Right ventricle myocardium inferior (tissue), 1 donor: ENCODE results near the gene IFI44L. TPM values are rescaled to one million over a fixed set of nuclear protein-coding genes. Genes with fewer than 3 reads are reported as not detected.

Experiments
- ATAC-seq: fragments of 200-7000 bp; cut with Tn5 transposase; one replicate; pipeline ENCODE4 v1.9.1; 2020; ENCODE audit warnings: mild to moderate bottlenecking, moderate library complexity
- DNase-seq: peaks from one replicate; pipeline ENCODE4 v3.0.0; 2021; ENCODE audit errors: missing footprints
- intact Hi-C: fragments of 100-400 bp; cut with DNase I; formaldehyde crosslinking; loops from one replicate; pipeline ENCODE4 v1.11.0; 2022
- total RNA-seq: library from RNA; stranded (reverse); fragmentation: NEBNext Ultra II Directional; extraction: Animal tissue kit (Norgen Biotek cat#: 25700); gene quantifications from one replicate; pipeline ENCODE4 v1.2.1, GENCODE V29; 2021
- donor health status: DM: no; HTN: yes; CAD: no; lungs with severe emphysema.

The IFI44L gene
- total RNA-seq, 1 donor from 2014 or later, result 3.6 TPM

DNA sequence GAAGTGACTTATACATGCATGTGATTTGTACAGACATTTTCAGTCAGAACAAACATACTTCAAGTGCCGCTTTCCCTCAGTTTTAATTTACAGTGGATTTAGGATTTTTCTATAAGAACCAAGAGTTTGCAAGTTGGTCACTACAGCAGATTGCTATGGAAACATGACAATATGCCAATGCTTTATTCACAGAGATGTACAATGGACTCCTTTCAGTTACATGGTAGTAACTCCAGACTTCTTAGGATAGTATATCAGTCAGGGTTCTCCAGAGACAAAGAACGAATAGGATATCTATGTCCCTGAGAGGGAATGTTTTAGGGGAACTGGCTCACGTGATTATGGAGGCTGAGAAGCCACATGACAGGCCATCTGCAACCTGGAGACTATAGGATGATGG, 56.7 kb downstream of the IFI44L start:
- no peak for DNase-seq
- intact Hi-C loops, result loop anchor here (1.0 to 5.0 kb wide), 3 partner anchors 60 to 545 kb away; no protein-coding TSS in a partner anchor
- no peak for ATAC-seq

DNA sequence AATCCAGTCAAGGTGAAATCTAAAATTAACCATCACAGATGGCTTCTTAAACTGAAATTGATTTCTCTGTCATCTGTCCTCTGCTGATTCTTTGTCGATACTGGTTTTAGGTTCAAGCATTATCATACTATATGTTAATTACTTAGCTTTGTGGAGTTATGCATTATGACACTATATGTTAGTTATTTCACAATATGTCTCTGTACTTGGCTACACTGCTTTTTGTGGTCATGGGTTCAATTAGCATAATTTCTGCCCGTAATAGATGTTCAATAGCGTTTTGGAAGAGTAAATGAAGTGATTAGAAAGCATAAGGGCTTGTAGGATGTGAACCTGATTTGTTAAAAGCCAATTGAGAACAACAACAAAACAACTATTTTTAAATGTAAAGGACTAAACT, 57.5 kb downstream of the IFI44L start:
- no peak for DNase-seq
- no peak for ATAC-seq
- intact Hi-C loops, result loop anchor here (5.0 kb wide), 2 partner anchors 530 to 545 kb away; no protein-coding TSS in a partner anchor

DNA sequence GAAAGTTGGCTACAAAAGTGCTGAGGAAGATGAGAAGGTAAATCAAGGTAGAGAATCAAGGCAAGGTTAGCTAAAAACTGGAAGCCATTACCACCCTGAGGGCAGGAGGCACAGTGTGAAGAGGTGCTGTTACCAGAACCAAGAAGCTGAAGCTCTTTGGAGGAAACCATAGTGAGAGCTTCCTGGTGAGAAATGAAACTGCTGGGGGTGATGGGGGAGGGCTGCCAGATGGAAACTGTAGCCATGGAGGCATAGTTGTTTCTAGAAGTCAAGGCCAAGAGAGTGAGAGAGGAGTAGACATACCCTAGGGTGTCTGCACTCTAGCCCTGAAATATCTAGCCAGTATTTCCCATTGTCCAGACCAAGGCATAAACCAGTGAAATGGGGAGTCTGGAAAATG, 58.1 kb downstream of the IFI44L start:
- intact Hi-C loops, result loop anchor here (5.0 kb wide), 2 partner anchors 531 to 546 kb away; no protein-coding TSS in a partner anchor
- ATAC-seq (no peak), DNase-seq (no peak)

DNA sequence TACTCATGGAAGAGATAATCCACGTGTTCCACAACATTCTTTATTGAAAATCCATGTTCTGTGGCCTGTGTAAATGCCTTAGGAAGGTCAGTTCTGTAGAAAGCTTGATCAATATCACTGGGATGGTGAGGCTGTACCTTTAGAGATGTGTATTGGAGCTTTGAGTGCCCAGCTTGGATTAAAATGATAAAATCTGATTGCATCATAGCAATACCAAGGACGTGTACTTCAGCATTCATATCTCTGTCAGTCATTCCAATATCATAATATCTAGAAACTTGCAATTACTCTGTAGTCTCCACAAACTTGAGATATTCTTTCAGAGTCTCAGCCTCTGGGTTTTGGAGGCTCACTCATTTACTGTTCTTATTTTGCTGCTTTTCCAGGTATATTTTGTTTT, 61.0 kb downstream of the IFI44L start:
- DNase-seq (no peak), ATAC-seq (no peak)
- intact Hi-C loops, result no loop called here

DNA sequence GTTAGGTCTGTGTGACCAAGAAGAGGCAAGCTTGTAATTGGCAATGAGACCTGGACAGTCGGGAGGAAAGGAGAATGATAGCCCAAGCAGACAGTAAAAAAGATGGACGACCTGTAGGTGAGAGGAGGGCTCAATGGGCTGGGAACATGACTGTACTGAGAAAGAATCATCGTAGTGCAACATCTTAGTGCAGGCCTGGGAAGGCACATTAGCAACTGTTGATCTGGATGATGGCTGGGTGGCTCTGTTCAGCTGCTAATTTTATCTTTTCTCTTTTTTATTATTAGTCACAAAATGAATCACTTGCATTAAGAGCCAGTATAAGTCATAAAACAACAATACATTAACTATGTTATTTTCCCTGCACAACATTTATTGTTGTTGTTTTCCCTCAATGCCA, 62.2 kb downstream of the IFI44L start:
- ATAC-seq, result no peak
- intact Hi-C loops, result no loop called here

DNA sequence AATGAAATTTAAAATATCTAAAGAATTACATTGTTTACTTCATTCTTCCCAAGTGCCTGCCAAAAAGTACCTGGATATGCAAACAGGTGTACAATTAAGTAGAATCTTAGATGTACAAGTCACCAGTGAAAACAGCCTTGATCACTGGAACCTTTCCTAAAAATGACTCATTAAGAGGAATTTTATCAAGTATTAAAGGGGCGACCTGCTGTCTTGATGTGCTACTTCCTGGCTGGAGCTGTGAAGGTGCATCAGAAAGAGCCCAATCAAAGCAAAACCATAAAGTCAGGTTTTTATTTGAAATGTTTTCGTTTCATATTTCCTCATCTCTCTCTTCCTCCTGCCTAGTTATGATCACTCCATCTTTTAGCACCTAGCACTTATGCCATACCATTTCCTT, 62.8 kb downstream of the IFI44L start:
- no peak for ATAC-seq
- intact Hi-C loops, result no loop called here
- DNase-seq, result no peak

More for the DNA sequence above, 62.2 kb downstream of the IFI44L start:
- DNase-seq, result no peak

DNA sequence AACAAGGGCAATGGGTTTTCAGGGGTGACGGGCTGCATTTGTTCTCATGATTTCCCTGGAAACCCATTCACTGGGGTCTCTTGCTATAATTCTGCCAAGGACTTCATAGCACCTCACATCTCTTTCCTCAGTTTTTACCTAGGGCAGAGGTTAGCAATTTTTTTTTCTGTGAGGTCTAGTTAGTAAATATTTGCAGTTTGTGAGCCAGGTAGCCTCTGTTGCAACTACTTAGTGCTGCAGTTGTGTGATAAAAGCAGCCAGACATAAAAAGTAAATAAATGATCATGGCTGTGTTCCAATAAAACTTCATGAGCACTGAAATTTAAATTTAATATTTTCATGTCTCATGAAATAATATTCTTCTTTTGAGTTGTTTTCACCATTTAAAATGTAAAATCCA, 67.1 kb downstream of the IFI44L start:
- DNase-seq (no peak), ATAC-seq (no peak)
- intact Hi-C loops, result no loop called here

DNA sequence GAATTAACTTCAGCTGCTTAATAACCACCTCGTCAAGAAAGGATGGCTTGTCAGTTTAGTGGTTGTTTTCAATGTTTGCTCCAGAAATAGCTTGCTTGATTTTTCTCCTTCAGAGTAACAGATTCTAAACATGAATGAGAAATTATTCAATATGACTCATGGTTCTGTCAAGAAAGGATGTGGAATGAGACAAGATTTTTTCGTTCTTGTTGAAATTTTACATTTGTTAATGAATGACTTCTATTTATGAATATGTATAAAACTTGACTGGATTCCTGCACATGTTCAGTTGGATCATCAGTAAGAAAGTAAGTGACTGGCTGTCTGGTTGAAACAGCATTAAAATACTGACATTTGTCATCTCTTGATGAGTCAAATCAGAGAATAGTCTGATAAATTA, 67.7 kb downstream of the IFI44L start:
- no peak for ATAC-seq
- intact Hi-C loops, result no loop called here
- DNase-seq, result no peak

DNA sequence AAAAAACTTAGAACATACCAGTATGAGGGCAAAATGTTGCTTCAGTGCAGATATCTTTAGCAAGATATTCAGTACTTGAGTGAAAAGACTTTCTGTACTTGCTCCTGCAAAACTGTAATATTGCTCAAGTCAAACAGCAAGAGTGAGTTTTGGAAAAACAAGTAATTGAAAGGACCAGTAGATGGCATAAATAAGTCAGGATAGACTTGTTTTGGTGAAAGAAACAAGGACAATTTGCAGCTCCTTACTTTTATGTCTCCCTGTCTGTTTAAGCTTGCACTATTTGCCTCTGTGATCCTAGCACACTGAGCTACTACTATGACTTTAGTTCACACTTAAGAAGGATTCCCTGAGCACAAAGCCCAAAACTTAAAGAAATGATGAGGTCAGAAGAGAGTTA, 68.4 kb downstream of the IFI44L start:
- no peak for ATAC-seq
- DNase-seq, result no peak
- intact Hi-C loops, result no loop called here

DNA sequence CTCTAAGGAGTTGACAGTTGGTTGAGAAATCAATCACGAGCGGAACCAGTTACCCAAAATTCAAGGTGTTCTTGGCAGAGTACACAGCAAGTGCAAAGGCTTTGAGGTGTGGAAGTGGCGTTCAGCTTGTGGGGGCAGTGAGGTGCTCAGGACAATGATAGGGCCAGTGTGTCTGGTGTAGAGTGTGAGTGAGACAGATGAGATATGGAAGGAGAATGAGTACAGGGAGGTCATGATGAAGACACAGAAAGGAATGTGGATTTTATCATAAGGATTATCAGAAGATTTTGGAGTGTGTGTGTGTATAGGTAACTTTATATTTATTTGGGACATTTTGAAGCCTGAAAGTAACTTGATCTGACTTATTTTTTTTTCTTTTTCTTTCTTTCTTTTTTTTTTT, 70.3 kb downstream of the IFI44L start:
- intact Hi-C loops, result no loop called here
- ATAC-seq (no peak), DNase-seq (no peak)

DNA sequence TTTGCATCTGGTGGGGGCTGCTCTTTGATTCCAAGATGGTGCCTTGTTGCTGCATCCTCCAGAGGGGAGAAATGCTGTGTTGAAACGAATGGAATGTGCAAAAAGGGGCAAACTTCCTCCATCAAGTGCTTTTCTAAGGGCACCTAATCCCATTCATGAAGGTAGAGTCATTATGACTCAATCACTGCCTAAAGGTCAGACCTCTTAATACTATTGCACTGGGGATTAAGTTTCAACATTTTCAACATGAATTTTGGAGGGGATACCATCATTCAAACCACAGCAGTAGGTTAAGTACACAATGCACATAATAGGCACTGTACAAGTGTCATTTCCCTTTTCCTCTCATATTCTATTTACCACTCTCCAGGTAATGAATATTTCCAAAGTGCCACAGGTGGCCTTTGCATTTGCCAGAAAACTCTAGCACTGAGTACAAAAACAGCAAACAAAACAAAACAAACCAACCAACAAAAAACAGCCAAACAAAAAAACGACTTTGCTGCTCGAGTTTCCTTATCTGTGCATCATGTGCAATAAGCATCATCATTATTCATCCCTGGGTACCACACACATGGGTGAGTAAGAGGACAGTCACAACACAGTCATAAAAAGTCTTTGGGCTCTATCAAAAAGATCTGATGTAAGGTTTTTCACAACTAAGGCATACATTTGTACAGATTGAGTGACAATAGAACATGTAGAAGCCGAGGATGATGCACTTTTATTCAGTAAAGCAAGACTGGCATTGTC, 71.9 kb downstream of the IFI44L start:
- DNase-seq, result no peak
- no peak for ATAC-seq
- intact Hi-C loops, result no loop called here

Other genes starting within 250 kb of the IFI44L start
- gene PTGFR, start 129.5 kb upstream of the IFI44L start, total RNA-seq, result 1.3 TPM
- 10.4 TPM for gene IFI44, start 29.4 kb downstream of the IFI44L start, total RNA-seq